ENCODE measurements around the gene PHF12. TPM values are rescaled to one million over a fixed set of nuclear protein-coding genes. Genes with fewer than 3 reads are reported as not detected.

PHF12 gene
- total and polyA plus RNA-seq, 10 of the 15 experiments (the other 5 are each of a cell fraction or from before 2014, with no cell fraction given), result 1.3 to 43.9 (median 19.2) TPM

- CTCF ChIA-PET, result interaction anchor here (1.3 to 17.3 kb wide), 7 partner anchors 8 to 177 kb away, joined by 3 to 175 read pairs (median 18); partner anchors contain the start of genes NEK8 and TLCD1
- Histone ChIP-seq H3K9ac (ENCODE audit: control insufficient read depth, insufficient read depth, low read length) (no peak overlapping the region), H4K20me1 (ENCODE audit: control insufficient read depth, insufficient read depth) (no peaks in the 10 kb centered on the region), H3K9me3 (replicated peaks; ENCODE audit: control insufficient read depth, insufficient read depth, low read length) (no peaks in the 10 kb centered on the region), H3K4me2 (ENCODE audit: control insufficient read depth, insufficient read depth) (no peak overlapping the region), H3K4me3 (no peak overlapping the region), H3K4me1 (ENCODE audit: control insufficient read depth, insufficient read depth, low read length) (peaks cover 10% of the 10 kb centered on the region), H3K27me3 (replicated peaks in 1 of 2; ENCODE audit: control insufficient read depth in 2 of 2, insufficient read depth in 2 of 2, low read length in 1 of 2) (no peaks in the 10 kb centered on the region), H3K36me3 (ENCODE audit: control insufficient read depth in 2 of 2, insufficient read depth in 2 of 2, low read length in 1 of 2) (peaks cover 11 to 18% of the 10 kb centered on the region in 2 experiments), H2AFZ (ENCODE audit: control insufficient read depth, low read depth, low read length) (no peak overlapping the region), H3K79me2 (ENCODE audit: control insufficient read depth, insufficient read depth, low read length) (peaks cover 5% of the 10 kb centered on the region), H3K27ac (ENCODE audit: control insufficient read depth, insufficient read depth) (no peak overlapping the region)
- TF ChIP-seq WRNIP1 (IDR thresholded peaks at IDR 0.05; ENCODE audit: borderline replicate concordance, low read depth, low read length) (no peak), FOXK2 (IDR thresholded peaks at IDR 0.05) (no peak), BCLAF1 (IDR thresholded peaks at IDR 0.05) (no peak)
- RAD21 ChIA-PET (ENCODE audit: unreplicated experiment), result interaction anchor here (0.6 kb wide), 1 partner anchor 10 kb away, joined by 3 read pairs; no protein-coding TSS in a partner anchor
- DNase-seq (ENCODE audit: low read depth, low spot score) (no peak), ATAC-seq (no peak), FAIRE-seq (no peak)
- WGBS (ENCODE audit: insufficient coverage, insufficient replicate concordance, low lambda C conversion rate, missing lambda C conversion rate), result 36% methylated on average over 4 of the region's 4 CpGs
- in situ Hi-C loops (cut with MboI) (no loop called here), intact Hi-C loops (cut with micrococcal nuclease; ENCODE audit: unreplicated experiment) (no loop called here)
- SMC1A ChIA-PET (ENCODE audit: uncharacterized antibody, unreplicated experiment), result interaction anchor here (1.6 to 2.4 kb wide), 2 partner anchors 55 to 139 kb away, joined by 3 to 7 read pairs; no protein-coding TSS in a partner anchor
- POLR2A ChIA-PET, result interaction anchor here (1.3 kb wide), 1 partner anchor 177 kb away, joined by 3 read pairs; no protein-coding TSS in a partner anchor
- no TSS peak for BruUV-seq (replicated peaks)
These were observed 46.5 kb downstream of the PHF12 start for GRCh38 chr17:28904800-28905199.

Measured in GM12878 (cell line).